ENCODE data around the gene IQCM.
"Not testable (repeated sequence)": the region's sequence is repeated elsewhere in the genome, so short reads cannot be mapped to it uniquely, and the experiment has no call there.

Gene IQCM

DNA sequence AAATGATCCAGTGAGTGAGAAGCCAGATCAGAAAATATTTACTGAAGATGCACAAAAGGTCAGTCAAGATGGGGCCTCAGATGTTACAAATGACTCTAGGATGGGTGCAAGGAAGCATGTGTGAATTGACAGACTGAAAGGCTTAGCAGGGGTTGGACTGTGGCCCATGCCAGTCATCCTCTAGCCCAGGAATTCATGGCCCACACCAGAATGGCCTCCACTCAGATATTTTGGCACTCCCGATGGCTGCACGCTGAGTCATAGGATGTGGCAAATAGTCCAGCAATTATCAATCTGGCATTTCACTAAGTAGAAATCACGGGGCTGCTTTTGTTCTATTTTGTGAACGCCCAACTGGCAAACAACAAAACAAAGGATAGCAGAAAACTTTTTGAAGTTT lies 406.5 kb downstream of the IQCM start:
- FAIRE-seq (no peak), DNase-seq (ENCODE audit: insufficient read length) (no peak)

DNA sequence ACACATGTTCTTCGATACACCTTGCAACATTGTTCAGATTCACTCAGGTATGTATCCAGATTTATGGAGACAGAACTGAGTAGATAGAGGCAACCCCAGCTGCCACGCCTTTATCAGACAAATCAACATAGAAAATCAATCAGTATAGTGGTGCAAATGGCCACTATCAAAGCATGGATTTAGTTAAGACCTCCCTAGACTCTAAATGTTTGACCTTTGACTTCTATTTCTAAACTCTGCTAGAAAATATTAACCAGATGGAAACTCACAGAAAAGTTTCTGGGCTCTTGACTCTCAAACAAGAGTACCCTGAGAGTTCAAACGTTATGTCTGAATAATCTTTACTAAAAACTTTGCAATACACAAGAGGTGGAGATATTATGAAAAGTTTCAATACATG lies 411.5 kb downstream of the IQCM start:
- no peak for TF ChIP-seq POLR2A (IDR thresholded peaks at IDR 0.05; ENCODE audit: low read depth, low read length)
- TF ChIP-seq TAF1 (IDR thresholded peaks at IDR 0.05; ENCODE audit: borderline replicate concordance, low read depth, low read length) = no peak
- TF ChIP-seq POLR2AphosphoS5 (IDR thresholded peaks at IDR 0.05; ENCODE audit: low read depth, low read length) = no peak
- FAIRE-seq = no peak

More for the DNA sequence above, 406.5 kb downstream of the IQCM start:
- TF ChIP-seq POLR2AphosphoS5 (IDR thresholded peaks at IDR 0.05; ENCODE audit: low read depth, low read length) (no peak), POLR2A (IDR thresholded peaks at IDR 0.05; ENCODE audit: low read depth, low read length) (no peak), TAF1 (IDR thresholded peaks at IDR 0.05; ENCODE audit: borderline replicate concordance, low read depth, low read length) (no peak)

DNA sequence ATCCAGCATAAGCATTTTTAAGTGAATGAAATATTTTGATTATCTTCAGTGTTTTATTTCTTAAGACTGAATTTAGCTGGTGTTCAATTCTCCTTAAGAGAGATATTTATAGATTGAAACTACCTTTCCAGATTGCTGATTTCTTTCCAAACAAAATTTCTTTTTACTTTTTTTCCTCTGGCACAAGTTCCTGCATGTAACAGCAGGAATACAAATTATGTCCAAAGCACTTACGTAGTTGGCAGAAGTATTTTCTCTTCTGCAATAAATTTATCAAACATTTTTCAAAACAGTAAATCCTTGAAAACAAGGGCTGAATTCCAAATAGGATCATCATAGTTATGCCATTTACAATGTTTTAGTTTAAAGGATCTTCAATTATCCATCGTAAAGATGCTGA lies 412.6 kb downstream of the IQCM start:
- FAIRE-seq (no peak), DNase-seq (ENCODE audit: insufficient read length) (no peak)
- no peak for TF ChIP-seq TAF1 (IDR thresholded peaks at IDR 0.05; ENCODE audit: borderline replicate concordance, low read depth, low read length)
- no peak for TF ChIP-seq POLR2A (IDR thresholded peaks at IDR 0.05; ENCODE audit: low read depth, low read length)
- TF ChIP-seq POLR2AphosphoS5 (IDR thresholded peaks at IDR 0.05; ENCODE audit: low read depth, low read length) = no peak

More for the DNA sequence above, 411.5 kb downstream of the IQCM start:
- no peak for DNase-seq (ENCODE audit: insufficient read length)

DNA sequence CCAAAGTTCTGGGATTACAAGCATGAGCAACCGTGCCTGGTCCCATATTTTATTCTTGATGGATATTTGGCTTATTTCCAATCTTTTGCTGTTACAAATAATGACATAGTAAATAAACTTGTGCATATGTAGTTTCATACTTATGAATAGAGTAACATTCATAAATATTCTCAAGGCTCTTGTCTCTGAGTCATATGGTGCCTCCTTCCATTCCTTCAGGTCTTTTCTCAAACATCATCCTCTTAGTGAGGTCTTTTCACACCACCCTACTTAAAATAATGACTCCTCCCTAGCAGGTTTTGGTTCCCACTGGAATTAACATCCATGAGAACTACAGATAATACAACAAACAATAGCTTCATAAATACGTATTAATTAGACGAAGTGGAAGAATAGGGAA lies 416.6 kb downstream of the IQCM start:
- FAIRE-seq = no peak
- TF ChIP-seq POLR2AphosphoS5 (IDR thresholded peaks at IDR 0.05; ENCODE audit: low read depth, low read length) (no peak), POLR2A (IDR thresholded peaks at IDR 0.05; ENCODE audit: low read depth, low read length) (no peak), TAF1 (IDR thresholded peaks at IDR 0.05; ENCODE audit: borderline replicate concordance, low read depth, low read length) (no peak)
- DNase-seq (ENCODE audit: insufficient read length) = no peak

DNA sequence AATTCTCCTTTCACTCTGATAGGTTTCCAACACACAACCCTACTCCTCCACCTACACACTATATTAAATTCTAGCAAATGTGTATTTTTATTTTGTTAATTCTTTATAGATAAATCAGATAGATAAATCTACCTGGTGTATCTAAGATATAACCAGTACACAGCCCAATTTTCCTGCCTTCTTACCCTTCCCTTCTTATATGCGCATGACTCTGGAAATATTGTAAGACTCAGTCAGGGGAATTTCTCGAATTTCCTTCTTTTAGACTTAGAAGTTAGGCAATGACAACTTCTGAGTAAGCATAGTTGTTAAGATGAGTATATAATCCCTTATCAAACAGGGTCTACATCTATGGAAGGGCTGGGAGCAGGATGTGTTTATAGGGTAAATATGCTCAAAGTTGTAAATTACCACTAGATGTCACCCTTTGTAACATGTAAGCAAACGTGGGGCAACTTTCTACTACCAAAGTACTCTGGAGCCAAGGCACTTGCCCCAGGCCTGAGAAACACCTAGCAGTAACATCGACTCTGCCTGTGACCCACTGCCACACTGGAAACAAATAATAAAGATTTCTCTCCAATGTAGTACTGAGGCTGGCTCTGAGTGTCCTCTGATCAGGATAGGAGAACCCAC lies 444.7 kb downstream of the IQCM start:
- FAIRE-seq = peak; percentile 53

DNA sequence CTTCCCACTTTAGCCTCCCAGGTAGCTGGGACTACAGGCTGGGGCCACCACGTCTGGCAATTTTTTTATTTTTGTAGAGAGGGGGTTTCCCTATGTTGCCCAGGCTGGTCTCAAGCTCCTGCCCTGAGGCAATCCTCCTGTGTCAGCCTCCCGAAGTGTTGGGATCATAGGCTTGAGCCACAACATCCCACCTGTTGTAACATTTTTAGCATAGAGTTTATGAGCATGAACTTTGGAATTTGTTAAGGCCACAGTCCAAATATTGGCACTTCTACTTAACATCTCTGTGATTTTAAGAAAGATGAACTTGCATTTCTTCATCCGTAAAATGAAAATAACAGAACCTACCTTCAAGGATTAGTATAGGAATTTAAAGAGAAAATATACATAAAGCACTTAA lies 445.6 kb downstream of the IQCM start:
- TF ChIP-seq POLR2A (IDR thresholded peaks at IDR 0.05; ENCODE audit: low read depth, low read length) = no peak
- no peak for TF ChIP-seq POLR2AphosphoS5 (IDR thresholded peaks at IDR 0.05; ENCODE audit: low read depth, low read length)
- no peak for TF ChIP-seq TAF1 (IDR thresholded peaks at IDR 0.05; ENCODE audit: borderline replicate concordance, low read depth, low read length)
- DNase-seq (ENCODE audit: insufficient read length) (no peak), FAIRE-seq (no peak)

More for the DNA sequence above, 444.7 kb downstream of the IQCM start:
- TF ChIP-seq POLR2AphosphoS5 (IDR thresholded peaks at IDR 0.05; ENCODE audit: low read depth, low read length) (no peak), POLR2A (IDR thresholded peaks at IDR 0.05; ENCODE audit: low read depth, low read length) (no peak), TAF1 (IDR thresholded peaks at IDR 0.05; ENCODE audit: borderline replicate concordance, low read depth, low read length) (no peak)
- DNase-seq (ENCODE audit: insufficient read length) = no peak

DNA sequence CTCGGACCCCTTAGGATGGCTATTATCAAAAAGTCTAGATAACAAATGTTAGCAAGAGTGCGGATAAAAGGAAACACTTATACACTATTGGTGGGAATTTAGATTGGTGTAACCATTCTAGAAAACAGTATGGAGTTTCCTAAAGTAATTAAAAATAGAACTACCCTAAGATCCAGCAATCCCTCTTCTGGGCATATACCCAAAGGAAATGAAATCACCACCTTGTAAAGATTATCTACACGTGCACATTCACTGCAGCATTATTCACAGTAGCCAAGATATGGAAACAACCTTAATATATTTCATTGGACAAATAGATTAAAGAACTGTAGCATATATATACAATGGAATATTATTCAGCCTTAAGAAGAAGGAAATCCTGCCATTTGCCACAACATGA lies 462.4 kb downstream of the IQCM start:
- no peak for FAIRE-seq
- TF ChIP-seq POLR2A (IDR thresholded peaks at IDR 0.05; ENCODE audit: low read depth, low read length) (no peak), TAF1 (IDR thresholded peaks at IDR 0.05; ENCODE audit: borderline replicate concordance, low read depth, low read length) (no peak), POLR2AphosphoS5 (IDR thresholded peaks at IDR 0.05; ENCODE audit: low read depth, low read length) (no peak)
- DNase-seq (ENCODE audit: insufficient read length) = no peak

DNA sequence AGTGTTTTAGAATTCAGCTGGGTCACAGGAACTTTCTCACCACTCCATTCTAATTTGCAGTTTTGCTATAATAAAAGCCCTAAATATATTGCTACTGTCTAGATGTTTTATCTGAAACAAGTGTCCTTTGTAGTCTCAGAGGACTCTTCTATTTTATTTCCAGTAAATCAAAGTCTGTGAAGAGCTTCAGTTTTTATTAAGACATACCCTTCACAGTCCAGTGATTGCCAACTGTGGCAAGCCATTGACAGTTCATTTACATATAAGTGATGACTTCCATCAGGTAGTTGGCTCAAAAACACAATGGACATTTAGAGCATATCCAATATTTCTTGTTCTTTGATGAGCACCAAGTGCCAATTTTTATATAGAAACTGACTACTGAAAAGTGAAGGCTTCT lies 466.1 kb downstream of the IQCM start:
- FAIRE-seq (no peak), DNase-seq (ENCODE audit: insufficient read length) (no peak)
- TF ChIP-seq POLR2A (IDR thresholded peaks at IDR 0.05; ENCODE audit: low read depth, low read length) = no peak
- TF ChIP-seq TAF1 (IDR thresholded peaks at IDR 0.05; ENCODE audit: borderline replicate concordance, low read depth, low read length) = no peak
- no peak for TF ChIP-seq POLR2AphosphoS5 (IDR thresholded peaks at IDR 0.05; ENCODE audit: low read depth, low read length)

DNA sequence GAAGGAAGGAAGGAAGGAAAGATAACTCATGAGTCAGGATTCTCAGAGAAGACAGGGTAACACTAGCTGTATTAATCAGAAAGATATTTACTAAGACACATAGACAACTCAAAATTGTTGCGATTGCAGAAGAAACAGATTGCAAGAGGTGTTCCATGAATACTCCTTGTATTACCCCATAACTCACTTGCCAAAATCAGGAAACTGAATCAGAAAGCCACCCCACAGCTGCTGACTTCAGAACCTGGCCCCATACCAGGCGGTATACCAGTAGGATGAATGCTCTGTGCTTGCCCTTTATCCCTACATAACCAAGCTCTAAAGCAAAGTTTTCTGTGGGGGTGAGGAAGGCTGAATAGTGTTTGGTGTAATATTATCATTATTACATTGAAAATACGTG lies 468.5 kb downstream of the IQCM start:
- DNase-seq (ENCODE audit: insufficient read length) = no peak
- FAIRE-seq = no peak
- no peak for TF ChIP-seq TAF1 (IDR thresholded peaks at IDR 0.05; ENCODE audit: borderline replicate concordance, low read depth, low read length)
- no peak for TF ChIP-seq POLR2AphosphoS5 (IDR thresholded peaks at IDR 0.05; ENCODE audit: low read depth, low read length)
- no peak for TF ChIP-seq POLR2A (IDR thresholded peaks at IDR 0.05; ENCODE audit: low read depth, low read length)

DNA sequence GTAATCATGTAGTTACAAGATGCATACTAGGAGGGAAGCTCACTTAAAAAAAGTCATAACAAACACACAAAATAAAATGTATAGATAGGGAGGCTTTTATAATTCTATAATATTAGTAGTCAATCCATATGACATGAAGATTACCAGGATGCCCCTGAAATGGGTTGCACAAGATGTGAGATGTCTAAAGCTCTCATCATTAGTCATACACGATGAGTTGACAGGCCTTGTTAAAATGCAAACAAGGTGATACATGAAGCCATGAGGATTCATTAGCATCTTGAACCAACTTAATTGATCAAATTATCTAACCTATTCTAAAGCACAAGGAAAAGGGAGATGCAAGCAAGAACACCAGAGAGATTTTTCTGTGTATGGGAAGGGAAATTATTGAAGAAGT lies 470.2 kb downstream of the IQCM start:
- TF ChIP-seq POLR2A (IDR thresholded peaks at IDR 0.05; ENCODE audit: low read depth, low read length) (no peak), TAF1 (IDR thresholded peaks at IDR 0.05; ENCODE audit: borderline replicate concordance, low read depth, low read length) (no peak), POLR2AphosphoS5 (IDR thresholded peaks at IDR 0.05; ENCODE audit: low read depth, low read length) (no peak)
- DNase-seq (ENCODE audit: insufficient read length) (no peak), FAIRE-seq (no peak)

DNA sequence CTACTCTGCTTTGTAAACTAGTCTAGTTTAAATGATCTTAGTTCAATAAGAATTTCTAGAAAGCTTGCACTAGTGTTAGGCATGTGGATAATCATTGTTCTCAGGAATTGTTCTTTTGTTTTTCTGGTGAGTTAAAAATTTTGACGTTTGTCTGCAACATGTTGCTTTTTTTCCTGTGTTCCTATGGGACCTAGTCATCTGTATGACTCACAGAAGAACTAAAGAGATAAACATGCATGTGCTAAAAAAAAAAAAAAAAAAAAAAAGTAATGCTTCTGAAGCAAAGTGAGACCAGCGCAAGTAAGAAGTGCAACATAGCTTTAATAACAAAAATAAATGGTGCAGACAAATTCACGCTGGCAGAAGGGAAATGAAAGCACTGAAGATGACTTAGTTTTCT lies 471.2 kb downstream of the IQCM start:
- no peak for DNase-seq (ENCODE audit: insufficient read length)
- TF ChIP-seq POLR2AphosphoS5 (IDR thresholded peaks at IDR 0.05; ENCODE audit: low read depth, low read length) (no peak), POLR2A (IDR thresholded peaks at IDR 0.05; ENCODE audit: low read depth, low read length) (no peak), TAF1 (IDR thresholded peaks at IDR 0.05; ENCODE audit: borderline replicate concordance, low read depth, low read length) (no peak)
- FAIRE-seq = no peak

DNA sequence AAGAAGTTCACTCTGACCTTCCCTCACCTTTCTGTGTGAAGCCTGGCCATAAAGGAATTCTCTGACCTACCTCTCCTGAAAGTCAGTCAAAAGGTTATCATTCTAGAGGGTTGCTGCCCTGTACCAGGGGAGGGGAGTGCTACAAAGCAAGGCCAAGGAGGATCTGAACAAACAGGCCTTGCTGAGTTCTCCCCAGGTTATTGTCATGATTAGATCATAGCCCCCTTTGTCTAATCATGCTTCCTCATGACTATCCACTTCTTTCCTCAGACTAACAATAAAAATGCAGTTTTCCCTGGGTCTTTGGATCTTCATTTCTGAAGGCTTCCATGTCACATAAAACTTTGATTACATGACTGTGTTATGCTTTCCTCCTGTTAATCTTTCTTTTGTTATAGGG lies 472.0 kb downstream of the IQCM start:
- no peak for TF ChIP-seq POLR2AphosphoS5 (IDR thresholded peaks at IDR 0.05; ENCODE audit: low read depth, low read length)
- TF ChIP-seq TAF1 (IDR thresholded peaks at IDR 0.05; ENCODE audit: borderline replicate concordance, low read depth, low read length) = no peak
- TF ChIP-seq POLR2A (IDR thresholded peaks at IDR 0.05; ENCODE audit: low read depth, low read length) = no peak
- FAIRE-seq (no peak), DNase-seq (ENCODE audit: insufficient read length) (no peak)

DNA sequence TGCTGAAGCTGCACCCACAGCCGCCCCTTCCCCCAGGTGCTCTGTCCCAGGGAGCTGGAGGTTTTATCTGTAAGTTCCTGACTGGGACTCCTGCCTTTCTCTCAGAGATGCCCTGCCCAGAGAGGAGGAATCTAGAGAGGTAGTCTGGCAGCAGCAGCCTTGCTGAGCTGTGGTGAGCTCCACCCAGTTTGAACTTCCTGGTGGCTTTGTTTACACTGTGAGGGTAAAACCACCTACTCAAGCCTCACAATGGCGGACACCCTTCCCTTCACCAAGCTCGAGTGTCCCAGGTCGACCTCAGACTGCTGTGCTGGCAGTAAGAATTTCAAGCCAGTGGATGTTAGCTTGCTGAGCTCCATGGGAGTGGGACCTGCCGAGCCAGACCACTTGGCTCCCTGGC lies 474.5 kb downstream of the IQCM start:
- not testable (repeated sequence) for FAIRE-seq; DNase-seq (ENCODE audit: insufficient read length)
